Prostate gland (tissue), 2 donors: ENCODE data around the gene FAM20A. TPM values are rescaled to one million over a fixed set of nuclear protein-coding genes. Genes with fewer than 3 reads are reported as not detected.
"Not testable (repeated sequence)": the region's sequence is repeated elsewhere in the genome, so short reads cannot be mapped to it uniquely, and the experiment has no call there.

ENCODE experiments used
- DNase-seq: peaks from one replicate; pipeline ENCODE4 v3.0.0-alpha.2; 2019; ENCODE audit warnings: low spot score
- H3K27ac ChIP-seq, 2 donors: fragments of 200-600 bp; sonication (generic); 2 replicates each; pipeline ENCODE4 v1.5.1; 2017 to 2019
- H3K27me3 ChIP-seq: fragments of 200-600 bp; sonication (generic); replicated peaks from 2 replicates; pipeline ENCODE4 v1.5.1; 2019; ENCODE audit not compliant: insufficient read depth
- H3K36me3 ChIP-seq, 2 donors: fragments of 200-600 bp; sonication (generic); 1 replicate in 1 of 2; 2 replicates in 1 of 2; pipeline versions ENCODE4 v1.5.1 to v1.8.1; 2017 to 2019
- H3K4me1 ChIP-seq: fragments of 200-600 bp; sonication (generic); replicated peaks from 2 replicates; pipeline ENCODE4 v1.5.1; 2019
- H3K4me3 ChIP-seq, 2 donors: fragments of 200-600 bp; sonication (generic); 2 replicates each; pipeline ENCODE4 v1.5.1; 2017 to 2019
- H3K9me3 ChIP-seq: fragments of 200-600 bp; sonication (generic); 2 replicates; pipeline ENCODE4 v1.5.1; 2017
- CTCF ChIP-seq, 4 experiments: fragments of 200-600 bp in 2 of 4; fragments of 450-650 bp in 2 of 4; sonication (generic) in 2 of 4; IDR thresholded peaks; 1 replicate in 3 of 4; 2 replicates in 1 of 4; pipeline ENCODE4 v1.5.1; 2016 to 2019; ENCODE audit warnings: antibody characterized with exemption in 4 of 4, mild to moderate bottlenecking in 2 of 4, moderate library complexity in 2 of 4
- POLR2A ChIP-seq: fragments of 450-650 bp; IDR thresholded peaks from one replicate; pipeline ENCODE4 v1.6.1; 2016; ENCODE audit warnings: antibody characterized with exemption, mild to moderate bottlenecking
- POLR2AphosphoS5 ChIP-seq: sonication (generic); formaldehyde crosslinking; IDR thresholded peaks from one replicate; pipeline ENCODE4 v1.6.1; 2017; ENCODE audit warnings: antibody characterized with exemption
- WGBS: methylation state at CpG from one replicate; pipeline ENCODE4 v1.1.5; 2018; 5-methylcytosine and 5-hydroxymethylcytosine counted together
- intact Hi-C: fragments of 100-400 bp; cut with DNase I; formaldehyde crosslinking; loops from one replicate; pipeline ENCODE4 v1.14.2; 2022
- total RNA-seq, 2 donors: library from RNA; depleted of rRNA; stranded (reverse); fragments of >200 nt; gene quantifications; one replicate each; pipeline ENCODE4 v1.1.0, GENCODE V29; 2016

FAM20A gene
- total RNA-seq, 2 donors from 2014 or later, result 0.14 to 47.7 TPM

GRCh38 chr17:68587847-68588246 lies 13.3 kb downstream of the FAM20A start:
- no peaks in the 10 kb centered on the region for H3K27me3 ChIP-seq
- no peaks in the 10 kb centered on the region for H3K9me3 ChIP-seq
- intact Hi-C loops, result no loop called here
- H3K4me1 ChIP-seq, result no peaks in the 10 kb centered on the region
- TF ChIP-seq POLR2AphosphoS5 (no peak), POLR2A (no peak), CTCF (IDR thresholded peaks at IDR 0.05) (no peak)
- H3K27ac ChIP-seq, result no peak overlapping the region
- no peak overlapping the region for H3K4me3 ChIP-seq
- no peak for DNase-seq
- 52% methylated on average over 2 of the region's 2 CpGs for WGBS
- no peaks in the 10 kb centered on the region for H3K36me3 ChIP-seq

GRCh38 chr17:68587026-68587425 lies 14.1 kb downstream of the FAM20A start:
- Histone ChIP-seq H3K9me3 (no peaks in the 10 kb centered on the region), H3K4me1 (no peaks in the 10 kb centered on the region), H3K36me3 (no peaks in the 10 kb centered on the region), H3K4me3 (no peak overlapping the region), H3K27me3 (no peaks in the 10 kb centered on the region), H3K27ac (no peak overlapping the region)
- no peak for TF ChIP-seq POLR2A
- TF ChIP-seq CTCF (IDR thresholded peaks at IDR 0.05), result no peak
- no peak for TF ChIP-seq POLR2AphosphoS5
- WGBS, result 99% methylated on average over 5 of the region's 5 CpGs
- DNase-seq, result no peak
- intact Hi-C loops, result no loop called here

- Histone ChIP-seq H3K27ac (no peak overlapping the region), H3K27me3 (no peaks in the 10 kb centered on the region), H3K4me3 (no peak overlapping the region), H3K36me3 (no peaks in the 10 kb centered on the region), H3K4me1 (no peaks in the 10 kb centered on the region), H3K9me3 (no peaks in the 10 kb centered on the region)
- intact Hi-C loops, result no loop called here
- TF ChIP-seq POLR2AphosphoS5 (no peak), CTCF (IDR thresholded peaks at IDR 0.05) (no peak), POLR2A (no peak)
- DNase-seq, result no peak
- WGBS, result 84% methylated on average over 4 of the region's 4 CpGs
These were observed 15.5 kb downstream of the FAM20A start for GRCh38 chr17:68585643-68586042.

- Histone ChIP-seq H3K9me3 (no peaks in the 10 kb centered on the region), H3K4me3 (no peak overlapping the region), H3K4me1 (no peaks in the 10 kb centered on the region), H3K36me3 (no peaks in the 10 kb centered on the region), H3K27me3 (no peaks in the 10 kb centered on the region), H3K27ac (no peak overlapping the region)
- no peak for TF ChIP-seq CTCF (IDR thresholded peaks at IDR 0.05)
- no peak for TF ChIP-seq POLR2A
- TF ChIP-seq POLR2AphosphoS5, result no peak
- WGBS, result 18% methylated on average over 5 of the region's 5 CpGs
- no peak for DNase-seq
- intact Hi-C loops, result no loop called here
These were observed 16.4 kb downstream of the FAM20A start for GRCh38 chr17:68584581-68585303.

- 69% methylated on average over 6 of the region's 6 CpGs for WGBS
- DNase-seq, H3K4me3 ChIP-seq, H3K27me3 ChIP-seq, H3K9me3 ChIP-seq, H3K4me1 ChIP-seq, intact Hi-C loops, H3K36me3 ChIP-seq, H3K27ac ChIP-seq: not testable (repeated sequence)
These were observed 18.3 kb downstream of the FAM20A start for GRCh38 chr17:68582867-68583266.
